Islet of Langerhans (tissue), 1 donor: ENCODE measurements around the gene IL9.

Source experiments
- FAIRE-seq: peaks from one replicate; lab custom pipeline; 2011; peaks lifted over from hg19 to GRCh38; lab: Jason Lieb, UNC

IL9 gene

DNA sequence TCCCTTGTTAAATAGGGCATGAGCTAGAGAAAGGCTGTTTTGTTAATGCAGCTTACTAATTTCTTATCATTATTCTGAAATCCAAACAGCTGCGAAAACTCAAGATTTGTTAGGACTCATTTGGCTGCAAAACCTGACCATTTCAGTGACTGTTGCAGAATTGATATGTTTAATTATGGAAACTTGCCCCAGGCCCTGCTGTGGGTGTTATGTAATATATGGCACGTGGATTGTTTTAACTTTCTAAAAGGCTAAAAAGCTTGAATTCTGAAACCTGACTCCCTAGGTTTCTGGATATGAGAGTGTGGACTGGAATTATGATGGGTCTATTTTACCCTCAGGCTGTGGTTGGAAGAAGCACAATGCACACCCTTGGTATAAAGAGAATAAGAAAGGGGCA lies 4.4 kb downstream of the IL9 start:
- no peak for FAIRE-seq

DNA sequence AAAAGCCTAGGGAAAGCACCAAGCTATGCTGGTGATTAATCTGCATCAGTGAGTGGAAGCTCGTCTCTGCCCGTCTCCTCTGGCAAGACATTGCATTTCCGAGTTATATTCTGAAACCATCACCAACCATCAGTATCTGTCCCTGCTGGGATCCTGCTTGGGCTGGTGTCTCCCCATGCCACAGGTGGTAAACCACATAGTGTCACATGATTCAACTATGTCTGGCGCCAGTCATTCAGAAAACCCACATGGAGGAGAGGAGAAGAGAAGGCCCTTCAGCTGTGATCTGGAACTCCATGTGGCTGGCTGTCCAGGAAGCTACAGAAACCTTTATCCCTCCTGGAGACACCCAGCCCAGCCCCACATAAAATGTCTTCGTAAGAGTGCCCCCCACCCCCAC lies 4.8 kb downstream of the IL9 start:
- FAIRE-seq: no peak

DNA sequence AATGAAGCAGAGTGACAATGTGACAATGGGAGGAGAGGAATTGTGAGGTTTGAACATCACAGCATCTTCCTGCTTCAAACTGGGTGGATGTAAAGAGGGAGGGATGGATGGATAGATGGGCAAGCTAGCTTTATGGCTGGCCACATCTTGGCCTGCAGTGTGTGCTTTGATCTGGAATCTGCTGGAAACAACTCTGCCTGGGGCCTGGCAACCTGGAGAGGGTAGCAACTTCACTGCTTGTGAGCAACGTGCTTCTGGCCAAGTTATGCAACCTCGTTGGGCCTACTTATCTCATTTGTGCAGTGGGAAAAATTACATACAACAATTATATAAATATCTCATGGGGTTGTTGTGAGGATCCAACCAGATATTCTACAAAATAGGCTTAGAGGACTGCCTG lies 5.3 kb downstream of the IL9 start:
- FAIRE-seq: no peak

DNA sequence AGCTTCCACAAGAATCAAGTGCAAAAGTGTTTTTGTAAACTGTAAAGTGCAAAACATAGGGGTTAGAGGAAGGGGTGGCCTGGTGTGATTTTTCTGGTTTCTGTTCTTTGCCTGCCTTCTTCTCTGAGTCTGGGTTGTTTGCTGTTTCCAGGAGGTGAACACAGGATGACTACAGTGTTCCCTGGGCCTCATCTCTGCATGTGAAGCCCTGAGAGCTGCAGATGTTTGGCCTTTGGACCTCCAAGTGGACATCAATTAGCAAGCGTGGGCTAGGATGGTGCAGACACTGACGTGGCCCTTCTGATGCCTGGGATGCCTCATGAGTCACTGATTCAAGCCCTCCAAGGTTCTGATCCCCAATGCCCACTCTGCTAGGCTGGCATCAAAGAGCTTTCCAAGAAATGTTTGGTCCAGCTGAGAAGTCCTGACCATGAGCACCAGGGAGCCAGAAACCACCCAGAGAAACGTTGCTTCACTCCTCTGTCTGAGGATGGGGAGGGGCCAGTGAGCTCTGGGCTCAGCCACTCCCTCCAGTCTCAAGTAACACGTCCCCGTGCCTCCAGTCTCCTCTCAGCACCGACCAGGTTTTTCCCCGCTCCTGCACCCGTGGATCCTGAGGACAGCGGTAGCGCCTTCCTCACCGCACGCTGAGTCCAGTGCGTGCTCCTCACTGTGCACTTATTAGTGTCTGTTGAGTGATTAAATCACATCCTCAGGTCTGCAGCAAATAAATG lies 7.6 kb downstream of the IL9 start:
- FAIRE-seq: no peak

DNA sequence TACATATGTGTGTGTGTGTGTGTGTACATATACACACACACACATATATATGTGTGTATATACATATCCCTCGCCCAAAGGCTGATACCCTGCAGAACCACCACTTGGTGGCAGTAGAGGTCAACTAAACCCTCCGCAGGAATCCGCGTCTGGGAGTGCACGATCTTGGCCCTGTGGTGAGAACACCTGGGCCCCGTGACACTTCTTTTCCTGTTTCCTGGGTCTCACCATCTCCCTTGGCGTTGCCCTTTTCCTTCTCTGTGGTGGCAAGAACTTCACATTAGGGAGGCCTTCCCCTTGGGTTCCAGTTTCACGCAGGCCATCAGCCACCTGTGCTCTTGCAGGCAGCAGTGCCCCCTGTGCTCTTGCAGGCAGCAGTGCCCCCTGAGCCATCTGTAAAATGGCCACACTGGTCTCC lies 8.2 kb downstream of the IL9 start:
- peak; percentile 33 for FAIRE-seq

DNA sequence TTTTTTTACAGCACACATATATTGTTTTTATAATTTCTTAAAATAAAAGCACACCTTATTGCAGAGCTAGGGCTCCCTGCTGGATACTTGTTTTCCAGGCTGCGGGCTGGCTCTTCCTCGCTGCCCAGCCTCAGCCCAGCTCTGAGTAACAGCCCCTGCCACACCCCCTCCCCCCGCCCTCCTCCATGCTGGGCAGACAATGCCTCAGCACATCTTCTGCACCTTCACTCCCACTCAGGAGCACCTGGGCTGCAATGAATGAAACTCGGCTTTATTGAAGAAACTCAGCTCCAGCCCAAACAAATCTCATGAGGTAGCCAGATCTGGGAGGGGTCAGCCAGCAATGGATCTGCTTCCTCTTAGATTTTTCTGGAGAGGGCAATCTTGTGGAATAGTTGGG lies 9.5 kb downstream of the IL9 start:
- no peak for FAIRE-seq

DNA sequence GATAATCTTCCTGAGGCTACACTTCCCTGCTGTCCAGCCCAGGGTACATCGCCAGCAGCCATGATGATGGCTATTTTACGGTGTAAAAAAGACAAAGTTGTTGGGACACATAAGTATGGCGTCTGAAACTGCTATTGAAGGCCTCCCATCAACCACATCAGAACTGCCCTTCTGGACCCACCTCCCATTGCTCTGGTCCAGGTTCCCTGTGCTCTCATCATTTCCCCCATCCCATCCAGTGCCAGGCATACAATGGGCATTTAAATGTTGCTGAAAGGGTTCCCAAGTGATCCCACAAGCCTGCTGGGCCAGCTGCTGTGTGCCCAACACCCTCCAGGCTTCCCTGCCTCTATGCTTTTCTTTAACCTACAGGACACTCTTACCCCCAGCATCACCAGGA lies 10.6 kb downstream of the IL9 start:
- FAIRE-seq: no peak

DNA sequence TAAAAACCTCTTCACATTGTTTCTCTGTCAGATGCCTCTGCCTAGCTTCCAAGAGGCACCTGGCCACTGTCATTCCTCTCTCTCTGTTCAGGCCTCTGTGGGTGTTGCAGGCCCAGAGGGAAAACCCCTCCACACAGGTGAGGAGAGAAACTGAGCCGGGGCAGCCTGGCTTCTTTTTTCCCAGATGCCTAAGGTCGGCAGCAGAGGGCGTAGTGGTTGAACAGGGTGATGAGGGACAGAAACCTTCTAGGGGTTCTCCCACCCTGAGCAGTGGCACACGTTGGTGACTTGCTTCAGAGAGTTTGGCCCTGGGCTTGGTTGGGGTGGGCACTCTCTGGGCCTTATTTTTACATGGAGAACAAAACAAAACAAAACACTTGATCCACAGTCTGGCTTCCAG lies 12.2 kb downstream of the IL9 start:
- FAIRE-seq: no peak

DNA sequence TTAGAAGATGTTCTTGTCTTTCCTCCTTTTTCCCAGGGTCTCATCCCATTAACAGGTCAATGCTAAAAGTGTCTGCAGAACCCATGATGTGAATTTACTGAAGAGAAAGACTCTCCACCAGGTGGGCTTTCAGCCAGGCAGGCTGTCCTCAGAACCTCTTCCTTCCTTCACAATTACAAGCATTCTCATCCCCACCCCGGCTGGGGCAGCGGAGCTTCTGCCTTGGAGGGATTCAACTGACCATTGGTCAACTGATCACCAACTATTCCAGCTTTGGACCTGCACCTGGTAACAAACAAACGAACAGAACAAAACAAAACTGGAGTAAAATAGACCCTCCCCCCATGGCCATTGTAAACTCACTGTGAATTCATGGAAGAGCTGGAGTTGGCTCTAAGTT lies 12.6 kb downstream of the IL9 start:
- no peak for FAIRE-seq

DNA sequence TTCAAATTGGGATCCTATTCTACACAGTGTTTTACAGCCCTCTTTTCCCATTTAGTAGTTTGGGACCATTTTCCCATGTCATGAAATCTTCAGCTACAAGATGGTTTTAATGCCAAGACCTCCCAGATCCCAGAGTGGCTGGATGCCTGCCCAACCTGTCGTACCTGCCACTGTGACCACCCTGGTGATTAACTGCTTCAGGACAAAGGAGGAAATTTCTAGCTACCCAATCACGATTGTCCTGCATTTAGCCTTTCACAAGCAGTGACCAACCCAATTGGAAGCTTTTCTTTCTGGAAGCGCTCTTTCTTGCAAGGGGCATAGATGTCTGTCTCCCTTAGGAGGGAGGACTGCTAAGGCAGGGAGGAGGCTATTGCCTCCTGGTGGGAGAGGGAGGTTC lies 13.8 kb downstream of the IL9 start:
- no peak for FAIRE-seq

DNA sequence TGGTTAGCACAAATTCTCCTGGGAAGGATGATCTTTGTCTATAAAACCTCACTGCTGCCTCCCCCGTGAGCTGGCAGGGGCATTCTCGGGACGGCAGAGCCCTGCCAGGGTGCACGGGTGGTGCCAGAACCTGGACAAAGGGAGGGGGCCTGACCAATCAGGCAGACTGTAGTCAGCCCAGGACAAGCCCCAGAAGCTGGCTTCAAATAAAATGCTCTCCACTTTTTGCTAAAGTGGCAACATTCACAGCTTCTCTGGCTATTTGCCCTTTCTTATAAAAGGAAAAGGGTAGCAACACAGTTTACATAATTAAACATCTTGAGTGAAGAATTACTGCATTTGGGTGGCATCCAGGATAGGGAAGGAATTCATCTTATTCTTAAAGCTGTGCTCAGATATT lies 14.4 kb downstream of the IL9 start:
- no peak for FAIRE-seq

DNA sequence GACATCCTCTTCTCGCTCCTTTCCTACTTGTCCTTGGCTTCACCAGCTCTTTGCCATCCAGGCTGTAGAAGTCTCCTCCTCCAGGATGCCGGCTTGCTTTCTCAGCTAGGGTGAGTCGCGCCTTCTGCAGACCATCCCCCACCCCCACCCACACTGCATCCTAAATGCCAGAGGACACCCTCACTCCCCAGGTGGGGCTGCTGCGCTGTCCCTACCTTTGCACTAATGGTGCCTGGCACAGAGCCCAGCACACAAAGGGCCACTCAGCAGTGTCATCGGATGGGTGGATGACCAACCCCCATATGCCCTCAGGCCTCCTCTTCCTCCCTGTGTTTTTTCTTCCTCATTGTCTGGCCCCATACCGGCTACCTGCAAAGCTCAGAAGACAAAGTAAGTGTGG lies 14.8 kb downstream of the IL9 start:
- FAIRE-seq: no peak

DNA sequence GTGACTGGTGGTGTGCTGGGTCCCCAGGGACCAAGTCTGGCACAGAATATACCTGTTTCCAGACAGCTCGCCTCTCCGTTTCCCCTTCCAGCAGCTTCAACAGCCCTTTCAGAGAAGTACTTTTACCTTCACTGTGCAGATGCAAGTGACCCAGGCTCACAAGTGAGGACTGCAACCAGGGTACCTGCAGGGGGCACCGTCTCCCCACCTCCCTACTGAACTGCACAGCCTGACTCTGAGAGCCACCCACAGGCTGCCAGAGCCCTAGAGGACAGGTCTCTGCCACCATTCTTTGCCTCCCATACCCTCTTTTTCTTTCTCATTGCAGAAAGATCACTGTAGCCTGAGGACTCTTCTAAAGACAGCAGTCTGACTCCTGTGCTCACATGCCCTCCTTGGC lies 15.4 kb downstream of the IL9 start:
- no peak for FAIRE-seq

DNA sequence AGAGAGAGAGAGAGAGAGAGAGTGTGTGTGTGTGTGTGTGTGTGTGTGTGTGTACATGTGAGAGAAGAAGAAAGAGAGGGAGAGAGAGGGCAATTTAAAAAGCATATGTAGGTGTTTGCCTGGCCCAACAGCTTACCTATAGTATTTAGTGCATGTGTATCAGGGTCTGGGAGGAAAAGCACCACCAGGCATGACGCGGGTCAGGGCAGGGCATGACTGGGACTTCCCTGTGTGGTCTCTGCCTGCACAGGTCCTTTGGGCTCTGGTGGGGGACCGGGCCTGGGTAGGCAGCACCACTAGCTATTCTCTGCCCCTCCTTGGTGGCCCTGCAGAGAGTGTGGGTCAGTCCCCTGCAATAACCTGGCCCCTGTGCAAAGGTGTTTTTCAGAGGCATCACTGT lies 16.1 kb downstream of the IL9 start:
- no peak for FAIRE-seq

DNA sequence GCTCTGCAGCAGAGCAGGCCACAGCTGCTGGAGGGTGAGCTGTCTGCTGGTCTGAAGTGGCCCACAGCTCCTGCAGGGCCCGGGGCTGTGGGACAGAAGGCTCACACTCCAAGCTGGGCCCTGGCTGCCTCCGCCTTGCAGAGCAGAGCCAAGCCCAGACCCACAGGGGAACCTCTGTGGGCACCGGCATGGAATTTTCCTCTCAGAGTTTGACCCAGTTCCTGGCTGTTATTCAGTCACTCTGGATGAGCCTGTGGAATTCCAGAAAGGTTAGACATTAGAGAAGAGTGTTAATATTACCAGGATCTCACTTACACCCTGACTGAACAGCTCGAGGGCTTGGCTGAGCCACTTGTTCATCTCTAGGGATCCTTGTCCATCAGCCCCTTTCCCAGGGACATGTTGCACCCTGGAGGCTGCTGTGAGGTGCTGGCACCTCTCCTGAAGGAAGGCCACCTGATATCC lies 17.5 kb downstream of the IL9 start:
- FAIRE-seq: no peak

DNA sequence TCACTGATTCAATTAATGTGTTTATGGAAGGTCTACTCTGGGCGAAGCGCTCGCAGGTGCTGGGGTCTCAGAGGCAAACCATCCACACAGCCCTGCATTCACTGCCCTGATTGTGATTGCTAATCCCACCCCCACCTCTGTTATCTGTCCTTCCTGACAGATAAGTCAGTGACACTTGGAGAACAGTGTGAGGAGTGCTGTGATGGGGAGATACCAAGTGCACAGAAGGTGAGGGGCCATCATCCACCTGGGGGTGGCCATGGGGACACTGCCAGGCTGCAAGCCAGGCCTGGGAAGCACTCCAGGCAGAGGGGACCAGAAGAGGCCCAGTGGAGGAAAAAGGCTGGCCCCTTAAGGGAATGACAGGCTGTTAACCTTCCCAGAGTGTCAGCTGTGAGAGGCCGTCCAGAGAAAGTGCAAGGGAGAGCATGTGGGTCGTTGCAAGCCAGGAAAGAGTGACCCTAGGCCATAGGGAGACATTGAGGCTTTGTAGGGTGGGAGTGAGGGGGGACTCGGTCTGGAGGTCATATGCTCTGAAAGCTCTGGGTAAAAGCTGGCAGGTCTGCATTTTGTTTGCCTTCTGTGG lies 18.0 kb downstream of the IL9 start:
- no peak for FAIRE-seq

DNA sequence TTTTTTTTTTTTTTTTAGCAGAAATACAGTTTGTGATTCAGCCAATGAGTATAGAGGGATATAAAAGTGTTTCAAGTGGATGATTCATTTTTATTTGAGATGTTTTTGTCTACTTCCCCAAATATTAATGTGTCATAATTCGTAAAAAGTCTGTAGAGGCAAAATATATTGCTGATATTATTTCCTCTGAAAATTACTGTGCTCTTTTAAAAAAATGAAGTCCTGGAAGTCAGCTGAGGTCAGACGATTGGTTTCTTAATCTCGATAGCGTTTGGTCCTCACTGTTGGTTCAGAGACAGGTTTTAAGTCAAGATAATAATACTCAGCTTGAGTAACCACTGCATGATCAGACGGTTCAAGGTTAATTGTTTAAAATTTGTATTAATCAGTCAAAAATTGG lies 19.5 kb downstream of the IL9 start:
- FAIRE-seq: no peak

DNA sequence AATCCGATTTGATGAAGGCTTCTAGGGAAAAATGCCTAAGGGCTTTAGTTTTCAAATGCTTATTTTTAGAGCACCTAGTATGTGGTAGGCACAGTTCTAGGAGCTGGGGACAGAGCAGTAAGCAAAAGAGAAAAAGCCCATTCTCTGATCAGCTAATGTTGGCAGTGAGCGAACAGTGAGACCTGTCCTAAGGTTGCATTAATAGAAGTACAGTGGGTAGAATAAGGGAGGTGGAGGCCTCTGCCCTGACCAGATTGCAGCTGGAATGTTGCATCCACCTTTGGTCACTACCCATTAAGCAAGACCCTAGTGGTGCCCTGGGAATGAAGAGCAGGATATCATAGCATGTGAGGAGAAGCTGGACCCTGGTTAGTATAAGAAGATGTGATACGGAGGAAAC lies 20.1 kb downstream of the IL9 start:
- no peak for FAIRE-seq

DNA sequence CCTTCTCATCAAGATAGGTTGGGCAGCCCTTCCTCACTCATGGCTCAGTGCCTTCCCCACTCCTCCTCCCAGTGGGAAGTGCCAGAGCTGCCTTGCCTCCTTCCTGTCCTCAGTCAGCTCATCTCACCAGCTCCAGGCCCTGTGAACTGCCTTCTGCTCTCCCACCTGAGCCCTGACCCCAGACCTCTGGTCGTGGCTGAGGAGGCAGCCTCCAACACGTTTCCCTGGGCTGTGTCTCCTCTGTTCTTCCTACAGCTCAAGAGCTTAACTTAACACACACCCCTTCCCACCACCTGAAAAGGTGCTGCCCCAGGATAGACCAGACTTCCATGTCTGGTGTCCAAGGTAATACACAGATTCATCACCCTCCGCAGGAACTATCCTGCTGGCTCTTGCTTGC lies 21.2 kb downstream of the IL9 start:
- no peak for FAIRE-seq

DNA sequence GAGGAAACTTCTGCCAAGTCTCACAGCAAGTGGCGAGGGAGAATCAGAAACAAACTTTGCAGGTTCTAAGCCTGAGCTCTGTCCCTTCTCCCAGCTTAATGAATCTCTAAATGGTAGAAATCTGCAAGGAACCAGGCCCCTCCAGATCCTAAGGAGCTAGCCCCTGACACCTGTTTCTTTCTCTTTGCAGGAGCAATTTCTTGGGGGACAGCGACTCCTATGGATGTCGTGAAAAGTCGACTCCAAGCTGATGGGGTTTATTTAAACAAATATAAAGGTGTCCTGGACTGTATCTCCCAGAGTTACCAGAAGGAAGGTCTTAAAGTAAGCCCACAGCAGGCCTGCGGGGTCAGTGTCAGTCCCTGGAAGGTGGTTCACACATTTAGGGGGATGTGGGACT lies 21.8 kb downstream of the IL9 start:
- FAIRE-seq: no peak

DNA sequence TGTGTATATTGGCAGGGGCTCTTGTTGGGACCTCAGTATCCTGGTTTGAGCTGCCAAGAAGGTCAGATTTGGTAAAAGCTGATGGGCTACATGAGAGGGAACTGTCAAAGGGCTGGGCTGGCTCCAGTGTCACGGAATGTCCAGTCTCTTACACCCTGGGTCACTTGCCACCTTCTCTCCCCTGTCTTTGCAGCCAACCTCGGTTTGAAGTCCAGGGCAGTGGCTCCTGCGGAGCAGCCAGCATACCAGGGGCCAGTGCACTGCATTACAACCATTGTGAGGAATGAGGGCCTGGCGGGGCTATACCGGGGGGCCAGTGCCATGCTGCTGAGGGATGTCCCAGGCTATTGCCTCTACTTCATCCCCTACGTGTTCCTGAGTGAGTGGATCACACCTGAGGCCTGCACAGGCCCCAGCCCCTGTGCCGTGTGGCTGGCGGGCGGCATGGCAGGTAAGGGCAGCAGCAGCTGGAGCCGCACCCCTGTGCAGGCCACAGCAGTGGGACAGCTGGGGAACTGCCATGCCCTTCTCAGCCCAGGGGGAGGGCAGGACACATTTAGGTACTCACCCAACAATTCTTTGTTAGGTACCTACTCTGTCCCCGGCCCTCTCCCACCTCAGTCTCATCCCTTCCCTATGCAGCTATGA lies 24.2 kb downstream of the IL9 start:
- no peak for FAIRE-seq

DNA sequence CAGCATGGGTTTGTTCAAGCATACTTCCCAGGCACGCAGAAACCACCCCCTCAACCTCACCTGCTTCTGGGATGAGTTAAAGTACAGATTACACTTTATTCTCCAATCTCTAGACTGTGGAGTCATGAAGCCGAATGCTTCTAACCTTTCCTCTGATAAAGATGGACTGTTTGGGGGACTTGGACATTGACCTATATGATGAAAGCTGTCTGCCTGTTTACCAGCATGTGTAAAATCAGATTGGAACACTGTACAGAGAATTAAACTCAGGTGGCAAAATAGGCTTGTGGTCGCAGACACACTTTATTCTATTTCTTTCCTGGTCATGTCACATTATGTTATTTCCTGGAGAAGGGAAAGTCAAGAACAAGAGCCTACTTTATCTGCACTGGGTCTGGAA lies 25.7 kb downstream of the IL9 start:
- no peak for FAIRE-seq

DNA sequence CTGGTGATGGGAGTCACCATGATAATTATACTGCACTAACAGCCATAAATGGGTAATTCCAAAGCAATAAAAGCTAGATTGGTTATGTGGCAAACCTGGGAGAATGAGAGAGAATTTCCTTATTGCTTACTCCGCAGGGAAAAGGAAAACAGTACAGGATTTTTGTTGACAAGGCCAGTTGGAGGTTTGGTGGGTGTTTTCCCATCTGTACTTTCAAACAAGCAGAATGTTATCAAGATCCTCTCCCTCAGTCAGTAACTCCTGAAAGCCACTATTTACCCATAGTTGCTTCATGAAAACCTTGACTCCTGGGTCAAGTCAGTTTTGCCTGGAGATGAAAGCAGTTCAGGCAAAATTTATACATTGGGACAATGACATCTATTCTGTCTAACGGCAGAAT lies 26.4 kb downstream of the IL9 start:
- FAIRE-seq: no peak

DNA sequence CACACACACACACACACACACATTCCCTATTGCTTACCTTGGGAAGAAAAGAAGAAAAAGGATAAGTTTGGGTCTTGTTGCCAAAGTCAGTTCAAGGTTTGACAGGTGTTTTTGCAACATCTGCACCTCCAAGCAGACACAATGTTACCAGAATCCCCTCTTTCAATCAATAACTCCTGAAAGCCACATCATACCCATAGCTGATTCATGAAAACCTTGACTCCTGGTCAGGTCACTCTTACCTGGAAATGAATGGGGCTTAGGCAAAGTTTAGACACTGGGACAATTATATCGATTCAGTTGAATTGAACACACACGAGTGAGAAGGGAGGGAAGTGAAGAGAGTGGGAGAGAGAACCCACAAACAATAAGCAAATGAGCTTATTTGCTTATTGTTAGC lies 27.0 kb downstream of the IL9 start:
- no peak for FAIRE-seq
